Epithelial cell of proximal tubule (primary cell): ENCODE data around the gene SUSD6. TPM values are rescaled to one million over a fixed set of nuclear protein-coding genes. Genes with fewer than 3 reads are reported as not detected.
"Not testable (repeated sequence)": the region's sequence is repeated elsewhere in the genome, so short reads cannot be mapped to it uniquely, and the experiment has no call there.

ENCODE experiments used
- DNase-seq: peaks from one replicate; pipeline ENCODE4 v3.0.0-alpha.2; 2011; ENCODE audit warnings: low read depth
- H3K4me3 ChIP-seq: 2 replicates; pipeline ENCODE4 v1.5.1; 2011; ENCODE audit warnings: low read depth, mild to moderate bottlenecking, low read length
- CTCF ChIP-seq: conservative IDR thresholded peaks from 2 replicates; pipeline ENCODE4 v1.5.1; 2012; ENCODE audit warnings: low read depth, mild to moderate bottlenecking, low read length
- total RNA-seq: library from RNA; depleted of rRNA; stranded (reverse); fragments of >200 nt; gene quantifications from 2 replicates; pipeline ENCODE4 v1.2.3, GENCODE V29; 2015

SUSD6 gene
- total RNA-seq, 1 donor from 2014 or later, result 6.2 TPM

- TF ChIP-seq CTCF, result no peak
- no peak for DNase-seq
- no peak overlapping the region for H3K4me3 ChIP-seq
These were observed 24.0 kb upstream of the SUSD6 start for GRCh38 chr14:69587389-69587788.

GRCh38 chr14:69591317-69591716, 20.1 kb upstream of the SUSD6 start:
- H3K4me3 ChIP-seq, result no peak overlapping the region
- TF ChIP-seq CTCF, result no peak
- no peak for DNase-seq

GRCh38 chr14:69593018-69593677, 18.2 kb upstream of the SUSD6 start:
- no peak for DNase-seq
- TF ChIP-seq CTCF, result no peak
- no peak overlapping the region for H3K4me3 ChIP-seq

GRCh38 chr14:69594846-69595245, 16.6 kb upstream of the SUSD6 start:
- H3K4me3 ChIP-seq, result no peak overlapping the region
- DNase-seq, result no peak
- no peak for TF ChIP-seq CTCF

GRCh38 chr14:69595336-69595735, 16.1 kb upstream of the SUSD6 start:
- H3K4me3 ChIP-seq, result no peak overlapping the region
- no peak for TF ChIP-seq CTCF
- no peak for DNase-seq

- not testable (repeated sequence) for DNase-seq, H3K4me3 ChIP-seq
These were observed 12.0 kb upstream of the SUSD6 start for GRCh38 chr14:69599431-69599830.

GRCh38 chr14:69600304-69600891, 11.0 kb upstream of the SUSD6 start:
- no peak for TF ChIP-seq CTCF
- no peak for DNase-seq
- no peak overlapping the region for H3K4me3 ChIP-seq
